K562 (cell line): Measurements from ENCODE around the gene MRPL4. TPM values are rescaled to one million over a fixed set of nuclear protein-coding genes. Genes with fewer than 3 reads are reported as not detected.

Experiments used
- CCNT2 ChIP-seq: IDR thresholded peaks from 2 replicates; pipeline ENCODE4 v1.6.1; 2011; ENCODE audit warnings: borderline replicate concordance, low read depth, mild to moderate bottlenecking, moderate library complexity, mixed read lengths, low read length; ENCODE audit not compliant: insufficient read length; ENCODE audit errors: extremely low read depth
- E2F6 ChIP-seq, 2 experiments: IDR thresholded peaks; 2 replicates each; pipeline ENCODE4 v1.6.1; 2011; ENCODE audit warnings: borderline replicate concordance in 1 of 2, control low read depth in 1 of 2, low read depth in 1 of 2, low read length in 1 of 2, mild to moderate bottlenecking in 1 of 2, mixed read lengths in 1 of 2, moderate library complexity in 1 of 2; ENCODE audit not compliant: insufficient read depth in 1 of 2, insufficient read length in 1 of 2, poor library complexity in 1 of 2, severe bottlenecking in 1 of 2; ENCODE audit errors: extremely low read depth in 1 of 2
- GABPA ChIP-seq: fragments of 200-800 bp; sonication (Bioruptor generic); conservative IDR thresholded peaks from 2 replicates; pipeline ENCODE4 v1.6.1; 2016; ENCODE audit warnings: low read depth, missing genetic modification characterization, missing compliant biosample characterization
- GATAD2A ChIP-seq: fragments of 450-650 bp; IDR thresholded peaks from 2 replicates; pipeline ENCODE4 v1.6.1; 2017
- JUNB ChIP-seq: fragments of 450-650 bp; formaldehyde crosslinking; conservative IDR thresholded peaks from 2 replicates; pipeline ENCODE4 v1.4.0; 2020; ENCODE audit warnings: mild to moderate bottlenecking
- NRF1 ChIP-seq, 2 experiments: fragments of 450-650 bp; IDR thresholded peaks in 1 of 2; conservative IDR thresholded peaks in 1 of 2; 2 replicates each; pipeline ENCODE4 v1.6.1; 2014; ENCODE audit warnings: mild to moderate bottlenecking in 2 of 2
- PHF8 ChIP-seq: fragments of 200-600 bp; sonication (generic); IDR thresholded peaks from 2 replicates; pipeline ENCODE4 v1.6.1; 2012; ENCODE audit warnings: mixed run types, mild to moderate bottlenecking, inconsistent platforms, low read length, moderate library complexity, borderline replicate concordance
- POLR2A ChIP-seq: fragments of 450-650 bp; conservative IDR thresholded peaks from 2 replicates; pipeline ENCODE4 v1.6.1; 2016
- POLR2AphosphoS5 ChIP-seq: IDR thresholded peaks from 2 replicates; pipeline ENCODE4 v1.6.1; 2011; ENCODE audit warnings: mild to moderate bottlenecking, low read depth, low read length, moderate library complexity; ENCODE audit not compliant: control insufficient read depth, insufficient read depth
- SIN3A ChIP-seq, 2 experiments: fragments of 150-350 bp in 1 of 2; IDR thresholded peaks; 2 replicates each; pipeline ENCODE4 v1.6.1; 2011 to 2016; ENCODE audit warnings: borderline replicate concordance in 2 of 2, low read depth in 2 of 2, low read length in 2 of 2, mild to moderate bottlenecking in 2 of 2, moderate library complexity in 2 of 2; ENCODE audit not compliant: control insufficient read depth in 1 of 2
- SUPT5H ChIP-seq: fragments of 450-650 bp; IDR thresholded peaks from 2 replicates; pipeline ENCODE4 v1.6.1; 2016
- TEAD2 ChIP-seq: fragments of 450-650 bp; IDR thresholded peaks from 2 replicates; pipeline ENCODE4 v1.6.1; 2016; ENCODE audit warnings: missing genetic modification characterization, control low read depth, missing compliant biosample characterization
- ZBTB40 ChIP-seq, 2 experiments: fragments of 450-650 bp in 1 of 2; sonication (generic) in 1 of 2; formaldehyde crosslinking in 1 of 2; IDR thresholded peaks; 2 replicates each; pipeline versions ENCODE4 v1.7.1 to v1.9.0; 2016 to 2022; ENCODE audit warnings: inconsistent platforms in 1 of 2, mild to moderate bottlenecking in 1 of 2, missing genetic modification reagents in 1 of 2
- ZBTB9 ChIP-seq: fragments of 450-650 bp; formaldehyde crosslinking; IDR thresholded peaks from 2 replicates; pipeline ENCODE4 v1.4.0; 2020; ENCODE audit warnings: mild to moderate bottlenecking, moderate library complexity
- ZNF324 ChIP-seq: fragments of 250-450 bp; sonication (Bioruptor Pico); IDR thresholded peaks from 2 replicates; pipeline ENCODE4 v1.4.0; 2020; ENCODE audit warnings: mild to moderate bottlenecking
- polyA plus RNA-seq, 8 experiments: library from polyadenylated mRNA; depleted of rRNA in 4 of 8; stranded (reverse) in 5 of 8; unstranded in 3 of 8; fragments of >200 nt; fragmentation: Nextera tagmentation in 2 of 8; fragmentation: Illumina TruSeq in 1 of 8; extraction: Ambion mirVana in 2 of 8; extraction: Trizol in 1 of 8; gene quantifications; 2 replicates each; pipeline versions ENCODE4 v1.2.1 to v1.2.3, GENCODE V29; 2011 to 2014; ENCODE audit warnings: inconsistent platforms in 1 of 8, missing spikeins in 1 of 8
- total RNA-seq, 7 experiments: library from RNA; depleted of rRNA in 6 of 7; stranded (reverse); fragments of >200 nt in 6 of 7; fragmentation: Illumina TruSeq in 2 of 7; extraction: Trizol in 2 of 7; gene quantifications; 2 replicates each; pipeline versions ENCODE4 v1.2.1 to v1.2.3, GENCODE V29; 2011 to 2021; ENCODE audit warnings: low replicate concordance in 1 of 7

Gene MRPL4
- total and polyA plus RNA-seq, 9 of the 15 experiments (the other 6 are each of a cell fraction or from before 2014, with no cell fraction given) = 1.4 to 239 (median 64.9) TPM

- peak in 1 of 2 experiments; percentile 46 for TF ChIP-seq E2F6 (IDR thresholded peaks at IDR 0.05; ENCODE audit: borderline replicate concordance in 1 of 2, extremely low read depth in 1 of 2, insufficient read depth in 1 of 2, insufficient read length in 1 of 2, low read depth in 1 of 2, low read length in 1 of 2, poor library complexity in 1 of 2, severe bottlenecking in 1 of 2)
- peak; percentile 59; the same call in 1 of the 2 replicates for TF ChIP-seq SUPT5H
- peak; percentile 65 for TF ChIP-seq POLR2A
- no peak for TF ChIP-seq ZBTB40 (IDR thresholded peaks at IDR 0.05)
- TF ChIP-seq ZBTB40 (CRISPR knock-in tag; IDR thresholded peaks at IDR 0.05) = no peak
- 0 out of 2 replicates have a peak, but pooled peaks have one; percentile 17 for TF ChIP-seq ZNF324 (CRISPR knock-in tag)
- TF ChIP-seq POLR2AphosphoS5 = peak; percentile 60; the same call in 1 of the 2 replicates
- peak in 1 of 2 experiments; percentile 68; a peak in 2 of 4 replicates for TF ChIP-seq SIN3A (IDR thresholded peaks at IDR 0.05; ENCODE audit: borderline replicate concordance in 2 of 2, control insufficient read depth in 1 of 2, low read depth in 2 of 2, low read length in 2 of 2)
- TF ChIP-seq GATAD2A = no peak
- peak; percentile 41; the same call in 1 of the 2 replicates for TF ChIP-seq PHF8
- TF ChIP-seq JUNB = no peak
- TF ChIP-seq TEAD2 = 0 out of 2 replicates have a peak, but pooled peaks have one; percentile 9
- peak; percentile 51 for TF ChIP-seq CCNT2
- peak; percentile 79 for TF ChIP-seq GABPA (tag)
- peak; percentile 86 to 89 for TF ChIP-seq NRF1 (conservative IDR thresholded peaks at IDR 0.05 in 1 of 2, IDR thresholded peaks at IDR 0.05 in 1 of 2)
- 0 out of 2 replicates have a peak, but pooled peaks have one; percentile 70 for TF ChIP-seq ZBTB9 (CRISPR knock-in tag)
Observed at GRCh38 chr19:10292206-10292788, 40.3 kb downstream of the MRPL4 start (continued).
